H1 (cell line): ENCODE data around the gene PDCD7. TPM values are rescaled to one million over a fixed set of nuclear protein-coding genes. Genes with fewer than 3 reads are reported as not detected.

Source experiments
- CTCF ChIA-PET: fragments of 300-600 bp; sonication (Branson Sonifier 250); formaldehyde crosslinking; loops from one replicate; lab custom pipeline; 2021; ENCODE audit not compliant: partially characterized antibody; lab: Charles Lee
- POLR2A ChIA-PET: fragments of 300-600 bp; sonication (Branson Sonifier 250); formaldehyde crosslinking; loops from one replicate; lab custom pipeline; 2021; ENCODE audit warnings: inconsistent platforms; ENCODE audit not compliant: partially characterized antibody; lab: Charles Lee
- DNase-seq, 2 experiments: peaks; one replicate each; pipeline versions ENCODE4 v3.0.0 to v3.0.0-alpha.2; 2010 to 2022; ENCODE audit warnings: low spot score in 2 of 2, low read depth in 1 of 2, mixed read lengths in 1 of 2
- FAIRE-seq: peaks from 2 replicates; lab custom pipeline; 2011; peaks lifted over from hg19 to GRCh38; lab: Jason Lieb, UNC
- H2AFZ ChIP-seq: 2 replicates; pipeline ENCODE4 v1.8.1; 2012; ENCODE audit warnings: low read length, inconsistent platforms
- H2AK5ac ChIP-seq: 2 replicates; pipeline ENCODE4 v1.6.1; 2013; ENCODE audit warnings: low read depth, low read length
- H2BK120ac ChIP-seq: replicated peaks from 2 replicates; pipeline ENCODE3; 2013; ENCODE audit warnings: low read depth, low read length, inconsistent platforms
- H2BK12ac ChIP-seq: 2 replicates; pipeline ENCODE4 v1.6.1; 2013; ENCODE audit warnings: low read depth, low read length
- H2BK15ac ChIP-seq: 2 replicates; pipeline ENCODE4 v1.6.1; 2013; ENCODE audit warnings: low read length
- H2BK20ac ChIP-seq: 2 replicates; pipeline ENCODE4 v1.6.1; 2013; ENCODE audit warnings: low read length
- H2BK5ac ChIP-seq: 2 replicates; pipeline ENCODE4 v1.6.1; 2013; ENCODE audit warnings: low read depth, low read length
- H3K14ac ChIP-seq: 2 replicates; pipeline ENCODE4 v1.6.1; 2013; ENCODE audit warnings: inconsistent platforms; ENCODE audit not compliant: insufficient read length
- H3K18ac ChIP-seq: 2 replicates; pipeline ENCODE4 v1.6.1; 2013; ENCODE audit warnings: low read length; ENCODE audit errors: extremely low read depth
- H3K23ac ChIP-seq: 2 replicates; pipeline ENCODE4 v1.6.1; 2013; ENCODE audit warnings: inconsistent platforms; ENCODE audit not compliant: insufficient read length
- H3K23me2 ChIP-seq: 2 replicates; pipeline ENCODE4 v1.6.1; 2013; ENCODE audit warnings: low read depth, low read length
- H3K27ac ChIP-seq: 2 replicates; pipeline ENCODE4 v1.6.1; 2011; ENCODE audit warnings: low read depth, low read length, inconsistent platforms
- H3K27me3 ChIP-seq, 4 experiments: replicated peaks in 1 of 4; 1 replicate in 1 of 4; 2 replicates in 3 of 4; pipeline versions ENCODE4 v1.6.1 to v1.8.1; 2011 to 2013; ENCODE audit warnings: low read length in 3 of 4, mild to moderate bottlenecking in 3 of 4, inconsistent platforms in 2 of 4, mixed read lengths in 2 of 4, moderate library complexity in 1 of 4; ENCODE audit not compliant: control insufficient read depth in 3 of 4, insufficient read depth in 3 of 4; ENCODE audit errors: extremely low read depth in 1 of 4
- H3K36me3 ChIP-seq, 4 experiments: 2 replicates each; pipeline versions ENCODE4 v1.6.1 to v1.8.1; 2011 to 2013; ENCODE audit warnings: mild to moderate bottlenecking in 4 of 4, low read length in 3 of 4, moderate library complexity in 2 of 4, control low read depth in 1 of 4, inconsistent platforms in 1 of 4; ENCODE audit not compliant: insufficient read depth in 4 of 4, control insufficient read depth in 2 of 4
- H3K4ac ChIP-seq: replicated peaks from 2 replicates; pipeline ENCODE3; 2013; ENCODE audit warnings: low read length, low read depth, mixed read lengths, inconsistent platforms; ENCODE audit not compliant: insufficient read length
- H3K4me1 ChIP-seq, 4 experiments: replicated peaks in 1 of 4; 1 replicate in 1 of 4; 2 replicates in 3 of 4; pipeline versions ENCODE4 v1.6.1 to v1.8.1; 2011 to 2013; ENCODE audit warnings: low read length in 3 of 4, inconsistent platforms in 2 of 4, mixed read lengths in 1 of 4; ENCODE audit not compliant: insufficient read depth in 4 of 4, control insufficient read depth in 3 of 4
- H3K4me2 ChIP-seq, 2 experiments: 2 replicates each; pipeline versions ENCODE4 v1.6.1 to v1.8.1; 2011 to 2013; ENCODE audit warnings: low read depth in 2 of 2, low read length in 2 of 2, control low read depth in 1 of 2, inconsistent platforms in 1 of 2, mild to moderate bottlenecking in 1 of 2; ENCODE audit not compliant: insufficient read depth in 1 of 2
- H3K4me3 ChIP-seq, 4 experiments: fragments of 200-600, 300-600 bp in 1 of 4; sonication (generic), shearing (Covaris generic), sonication (Bioruptor Twin) in 1 of 4; 2 replicates each; pipeline versions ENCODE4 v1.5.1 to v1.8.1; 2011 to 2016; ENCODE audit warnings: low read length in 4 of 4, low read depth in 3 of 4, control low read depth in 2 of 4, inconsistent platforms in 2 of 4, mild to moderate bottlenecking in 2 of 4, mixed read lengths in 1 of 4, moderate library complexity in 1 of 4; ENCODE audit not compliant: insufficient read depth in 2 of 4; ENCODE audit errors: extremely low read depth in 1 of 4
- H3K56ac ChIP-seq: replicated peaks from 2 replicates; pipeline ENCODE3; 2013; ENCODE audit warnings: low read depth, mild to moderate bottlenecking, mixed read lengths, low read length, inconsistent platforms; ENCODE audit not compliant: insufficient read length
- H3K79me1 ChIP-seq: 2 replicates; pipeline ENCODE4 v1.6.1; 2013; ENCODE audit warnings: low read depth, low read length, control low read depth
- H3K79me2 ChIP-seq, 2 experiments: 2 replicates each; pipeline versions ENCODE4 v1.6.1 to v1.8.1; 2012 to 2013; ENCODE audit warnings: low read length in 2 of 2, mild to moderate bottlenecking in 2 of 2, inconsistent platforms in 1 of 2; ENCODE audit not compliant: insufficient read depth in 2 of 2, control insufficient read depth in 1 of 2
- H3K9ac ChIP-seq, 4 experiments: replicated peaks in 1 of 4; 1 replicate in 1 of 4; 2 replicates in 3 of 4; pipeline versions ENCODE4 v1.6.1 to v1.8.1; 2011 to 2013; ENCODE audit warnings: low read depth in 3 of 4, low read length in 3 of 4, control low read depth in 2 of 4, mild to moderate bottlenecking in 2 of 4, moderate library complexity in 2 of 4, inconsistent platforms in 1 of 4; ENCODE audit errors: extremely low read depth in 1 of 4
- H3K9me3 ChIP-seq, 2 experiments: 2 replicates each; pipeline versions ENCODE4 v1.6.1 to v1.8.1; 2012 to 2013; ENCODE audit warnings: mild to moderate bottlenecking in 2 of 2, moderate library complexity in 2 of 2, control low read depth in 1 of 2, inconsistent platforms in 1 of 2, low read depth in 1 of 2, low read length in 1 of 2, mixed read lengths in 1 of 2; ENCODE audit not compliant: insufficient read depth in 2 of 2
- H4K20me1 ChIP-seq, 2 experiments: replicated peaks in 1 of 2; 2 replicates each; pipeline versions ENCODE3 to v1.8.1; 2011 to 2013; ENCODE audit warnings: inconsistent platforms in 2 of 2, low read length in 2 of 2, mild to moderate bottlenecking in 1 of 2; ENCODE audit not compliant: insufficient read depth in 2 of 2, control insufficient read depth in 1 of 2
- H4K5ac ChIP-seq: 2 replicates; pipeline ENCODE4 v1.6.1; 2013; ENCODE audit warnings: low read length, low read depth, mixed read lengths, inconsistent platforms; ENCODE audit not compliant: insufficient read length
- H4K8ac ChIP-seq: 2 replicates; pipeline ENCODE4 v1.8.0; 2013; ENCODE audit warnings: mild to moderate bottlenecking, moderate library complexity, low read length, inconsistent platforms; ENCODE audit not compliant: insufficient read depth; ENCODE audit errors: extremely low read depth
- H4K91ac ChIP-seq: replicated peaks from 2 replicates; pipeline ENCODE3; 2013; ENCODE audit warnings: low read length, mixed read lengths, inconsistent platforms; ENCODE audit not compliant: insufficient read length
- CHD1 ChIP-seq: IDR thresholded peaks from 2 replicates; pipeline ENCODE4 v1.6.1; 2012; ENCODE audit warnings: low read depth, low read length, improper control_type of control experiment
- HDAC6 ChIP-seq: IDR thresholded peaks from one replicate; pipeline ENCODE4 v1.7.1; 2012; ENCODE audit warnings: low read depth, mild to moderate bottlenecking, inconsistent platforms, low read length, moderate library complexity
- JUN ChIP-seq: IDR thresholded peaks from 2 replicates; pipeline ENCODE4 v1.6.1; 2011; ENCODE audit warnings: low read depth, mild to moderate bottlenecking, improper control_type of control experiment, low read length
- JUND ChIP-seq: IDR thresholded peaks from 2 replicates; pipeline ENCODE4 v1.6.1; 2011; ENCODE audit warnings: mild to moderate bottlenecking, improper control_type of control experiment, low read length
- RAD21 ChIP-seq, 2 experiments: IDR thresholded peaks in 1 of 2; conservative IDR thresholded peaks in 1 of 2; 2 replicates each; pipeline ENCODE4 v1.6.1; 2011; ENCODE audit warnings: low read depth in 2 of 2, low read length in 2 of 2, improper control_type of control experiment in 1 of 2, inconsistent platforms in 1 of 2, mild to moderate bottlenecking in 1 of 2, moderate library complexity in 1 of 2
- RBBP5 ChIP-seq: IDR thresholded peaks from 2 replicates; pipeline ENCODE4 v1.7.1; 2012; ENCODE audit warnings: low read depth, mild to moderate bottlenecking, inconsistent platforms, low read length, moderate library complexity, borderline replicate concordance
- RNF2 ChIP-seq: fragments of 200-900, 300-1000 bp; sonication (generic); IDR thresholded peaks from 2 replicates; pipeline ENCODE4 v1.7.1; 2016; ENCODE audit warnings: borderline replicate concordance, low read depth, mild to moderate bottlenecking, antibody characterized with exemption, low read length; ENCODE audit not compliant: poor library complexity, severe bottlenecking; ENCODE audit errors: missing control alignments
- SIX5 ChIP-seq: IDR thresholded peaks from 2 replicates; pipeline ENCODE4 v1.6.1; 2011; ENCODE audit warnings: mild to moderate bottlenecking, low read depth, low read length
- TCF12 ChIP-seq: IDR thresholded peaks from 2 replicates; pipeline ENCODE4 v1.6.1; 2011; ENCODE audit warnings: low read depth, mild to moderate bottlenecking, low read length
- TEAD4 ChIP-seq: IDR thresholded peaks from 2 replicates; pipeline ENCODE4 v1.6.1; 2012; ENCODE audit warnings: low read depth, low read length, inconsistent platforms, mixed read lengths
- ZNF274 ChIP-seq: IDR thresholded peaks from 2 replicates; pipeline ENCODE4 v1.7.0; 2012; ENCODE audit warnings: low read length, borderline replicate concordance; ENCODE audit errors: extremely low read depth
- WGBS, 2 experiments: shearing (Covaris generic) in 1 of 2; methylation state at CpG; one replicate each; pipeline versions ENCODE4 v1.1.6 to v1.1.7; 2013 to 2015; ENCODE audit warnings: low lambda C conversion rate in 2 of 2, mixed read lengths in 2 of 2, inconsistent platforms in 1 of 2, low coverage in 1 of 2, missing lambda C conversion rate in 1 of 2; ENCODE audit not compliant: insufficient replicate concordance in 2 of 2, insufficient coverage in 1 of 2, insufficient read length in 1 of 2; ENCODE audit errors: extremely low coverage in 1 of 2, missing lambda C conversion rate in 1 of 2; 5-methylcytosine and 5-hydroxymethylcytosine counted together
- polyA plus RNA-seq, 7 experiments: library from polyadenylated mRNA; depleted of rRNA in 3 of 7; stranded (reverse) in 5 of 7; unstranded in 2 of 7; fragments of >200 nt in 5 of 7; fragments of 200-250 nt in 2 of 7; gene quantifications; 1 replicate in 5 of 7; 2 replicates in 1 of 7; 4 replicates in 1 of 7; pipeline versions ENCODE4 v1.2.1 to v1.2.3, GENCODE V29; 2011 to 2013; ENCODE audit warnings: missing spikeins in 2 of 7, mixed read lengths in 2 of 7
- total RNA-seq: library from RNA; stranded (reverse); fragmentation: NEBNext Ultra II Directional; extraction: Animal tissue kit (Norgen Biotek cat#: 25700); gene quantifications from 2 replicates; pipeline ENCODE4 v1.2.1, GENCODE V29; 2021
- TF ChIP-seq, protein P1 (sequence below): IDR thresholded peaks from 2 replicates; pipeline ENCODE4 v1.6.1; 2012; ENCODE audit warnings: low read length, inconsistent platforms

Gene PDCD7
- total and polyA plus RNA-seq, 2 of the 8 experiments (the other 6 are each of a cell fraction or from before 2014, with no cell fraction given) = 11.5 to 25.6 TPM

DNA sequence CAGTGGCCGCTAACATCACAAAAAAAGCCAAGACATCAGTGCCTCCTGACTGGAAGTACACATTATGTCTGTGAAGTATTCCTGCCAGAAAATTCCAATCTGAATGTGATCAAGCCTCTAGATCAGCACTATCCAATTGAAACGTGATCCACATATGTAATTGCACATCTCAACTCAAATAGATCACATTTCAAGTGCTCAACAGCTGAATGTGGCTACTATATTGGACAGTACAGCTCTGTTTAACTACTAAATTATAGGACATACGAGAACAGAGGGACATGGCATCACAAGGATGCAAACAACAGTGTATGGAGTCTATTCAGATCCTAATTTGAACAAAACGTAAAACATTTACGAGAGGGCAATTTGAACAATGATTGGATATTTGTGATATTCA lies 18.1 kb downstream of the PDCD7 start:
- no peak overlapping the region for H3K14ac ChIP-seq
- no peaks in the 10 kb centered on the region for H3K23me2 ChIP-seq
- H3K23ac ChIP-seq = no peak overlapping the region
- peaks cover 0 to 1% of the 10 kb centered on the region in 2 experiments for H4K20me1 ChIP-seq
- H3K4ac ChIP-seq = no peak overlapping the region
- ChIA-PET CTCF (interaction anchor here (0.6 to 3.4 kb wide), 9 partner anchors 12 to 84 kb away, joined by 3 to 13 read pairs (median 4); no protein-coding TSS in a partner anchor), POLR2A (interaction anchor here (1.3 kb wide), 1 partner anchor 14 kb away, joined by 4 read pairs; no protein-coding TSS in a partner anchor)
- H2AFZ ChIP-seq = no peak overlapping the region
- 87% methylated on average over 5 of the region's 5 CpGs; no CpG with 5 or more reads in 1 of the 2 experiments for WGBS, 2 experiments
- no peaks in the 10 kb centered on the region for H3K27me3 ChIP-seq
- H3K4me3 ChIP-seq = no peak overlapping the region
- no peak overlapping the region for H4K8ac ChIP-seq
- H2BK15ac ChIP-seq = no peak overlapping the region
- no peak overlapping the region for H3K9ac ChIP-seq
- H2BK20ac ChIP-seq = no peak overlapping the region
- no peak overlapping the region for H4K5ac ChIP-seq
- H3K4me2 ChIP-seq = no peak overlapping the region
- no peak overlapping the region for H3K56ac ChIP-seq
- H3K79me1 ChIP-seq = no peaks in the 10 kb centered on the region
- no peaks in the 10 kb centered on the region for H3K4me1 ChIP-seq
- DNase-seq = no peak
- H3K79me2 ChIP-seq = no peaks in the 10 kb centered on the region
- peaks cover 6 to 27% (median 20%) of the 10 kb centered on the region in 4 experiments; a peak in 5 of 8 replicates for H3K36me3 ChIP-seq
- H3K18ac ChIP-seq = no peak overlapping the region
- H2AK5ac ChIP-seq = no peak overlapping the region
- no peak overlapping the region for H4K91ac ChIP-seq
- no peak for FAIRE-seq
- H2BK5ac ChIP-seq = no peak overlapping the region
- no peaks in the 10 kb centered on the region for H3K9me3 ChIP-seq
- H3K27ac ChIP-seq = no peak overlapping the region
- no peak overlapping the region for H2BK12ac ChIP-seq
- H2BK120ac ChIP-seq = no peak overlapping the region
- TF ChIP-seq CHD1 (no peak), RAD21 (IDR thresholded peaks at IDR 0.05 in 1 of 2, conservative IDR thresholded peaks at IDR 0.05 in 1 of 2; ENCODE audit: low read depth in 2 of 2, low read length in 2 of 2) (no peak), JUN (no peak), SIX5 (no peak), JUND (no peak), HDAC6 (no peak), ZNF274 (no peak), TEAD4 (no peak), TCF12 (no peak), RBBP5 (no peak), RNF2 (no peak)
- TF ChIP-seq, protein P1, sequence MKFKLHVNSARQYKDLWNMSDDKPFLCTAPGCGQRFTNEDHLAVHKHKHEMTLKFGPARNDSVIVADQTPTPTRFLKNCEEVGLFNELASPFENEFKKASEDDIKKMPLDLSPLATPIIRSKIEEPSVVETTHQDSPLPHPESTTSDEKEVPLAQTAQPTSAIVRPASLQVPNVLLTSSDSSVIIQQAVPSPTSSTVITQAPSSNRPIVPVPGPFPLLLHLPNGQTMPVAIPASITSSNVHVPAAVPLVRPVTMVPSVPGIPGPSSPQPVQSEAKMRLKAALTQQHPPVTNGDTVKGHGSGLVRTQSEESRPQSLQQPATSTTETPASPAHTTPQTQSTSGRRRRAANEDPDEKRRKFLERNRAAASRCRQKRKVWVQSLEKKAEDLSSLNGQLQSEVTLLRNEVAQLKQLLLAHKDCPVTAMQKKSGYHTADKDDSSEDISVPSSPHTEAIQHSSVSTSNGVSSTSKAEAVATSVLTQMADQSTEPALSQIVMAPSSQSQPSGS = no peak
